HG02610 (cell line): ENCODE measurements around the gene PRKACA.

Experiments
- ATAC-seq: cut with Tn5 transposase; IDR thresholded peaks from one replicate; pipeline ENCODE4 v1.9.1; 2021; ENCODE audit warnings: mild to moderate bottlenecking, moderate library complexity; ENCODE audit not compliant: unreplicated experiment

The PRKACA gene

DNA sequence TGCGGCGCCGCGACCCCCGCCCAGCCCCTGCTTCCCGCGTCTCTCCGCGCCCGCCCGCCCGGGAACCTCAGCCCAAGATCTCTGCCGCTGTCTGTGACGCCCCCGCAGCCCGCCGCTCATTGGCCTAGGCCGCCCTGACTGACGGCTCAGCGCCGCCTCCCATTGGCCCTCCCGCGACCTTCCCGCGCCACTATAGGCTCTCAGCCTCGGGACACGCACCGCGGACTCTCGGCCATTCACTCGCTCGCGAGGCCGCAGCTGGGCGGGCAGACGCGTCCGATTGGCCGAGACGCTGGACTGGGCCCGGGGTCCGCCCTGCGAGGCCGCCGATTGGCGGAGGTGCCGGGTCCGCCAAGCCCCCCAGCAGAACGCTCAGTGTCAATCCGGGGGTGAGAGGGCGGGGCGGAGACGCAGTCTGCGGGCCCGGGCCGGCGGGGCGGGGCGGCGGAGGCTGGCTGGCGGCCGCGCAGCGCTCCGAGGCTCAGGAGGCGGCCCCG, at the start of gene PRKACA:
Gene PRKACA, minus strand, starts transcription at position 95 of the 497 bp plus-strand sequence. CDS start 215 bp downstream, outside the sequence.
- ATAC-seq: peak; percentile 92

DNA sequence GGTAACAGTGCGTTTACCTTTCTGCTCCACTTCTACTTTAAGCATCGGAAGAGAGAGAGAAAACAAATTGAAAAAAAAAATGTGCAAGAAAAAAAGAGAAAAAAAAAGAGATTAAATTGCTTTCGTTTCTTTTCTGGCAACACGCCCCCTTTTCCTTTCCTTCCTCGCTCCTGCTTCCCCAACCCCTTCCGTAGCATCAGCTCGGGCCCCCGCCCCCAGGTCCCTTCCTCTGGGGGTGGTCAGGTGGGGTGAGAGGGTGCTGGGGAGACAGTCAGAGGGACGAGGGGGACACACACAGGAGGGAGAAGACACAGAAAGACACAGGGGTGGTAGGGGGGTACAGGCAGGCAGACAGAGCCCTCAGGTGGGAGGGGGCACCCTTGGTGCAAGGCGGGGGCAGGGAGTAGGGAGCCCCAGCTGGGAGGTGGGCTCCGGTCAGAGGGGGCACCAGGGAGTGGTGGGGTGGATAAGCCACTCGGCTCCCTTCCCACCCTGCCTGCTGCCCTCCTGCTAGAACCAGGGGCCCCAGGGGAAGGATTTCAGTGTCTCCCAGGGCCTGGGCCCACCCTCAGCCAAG, 49.5 kb upstream of the PRKACA start:
- ATAC-seq: no peak

DNA sequence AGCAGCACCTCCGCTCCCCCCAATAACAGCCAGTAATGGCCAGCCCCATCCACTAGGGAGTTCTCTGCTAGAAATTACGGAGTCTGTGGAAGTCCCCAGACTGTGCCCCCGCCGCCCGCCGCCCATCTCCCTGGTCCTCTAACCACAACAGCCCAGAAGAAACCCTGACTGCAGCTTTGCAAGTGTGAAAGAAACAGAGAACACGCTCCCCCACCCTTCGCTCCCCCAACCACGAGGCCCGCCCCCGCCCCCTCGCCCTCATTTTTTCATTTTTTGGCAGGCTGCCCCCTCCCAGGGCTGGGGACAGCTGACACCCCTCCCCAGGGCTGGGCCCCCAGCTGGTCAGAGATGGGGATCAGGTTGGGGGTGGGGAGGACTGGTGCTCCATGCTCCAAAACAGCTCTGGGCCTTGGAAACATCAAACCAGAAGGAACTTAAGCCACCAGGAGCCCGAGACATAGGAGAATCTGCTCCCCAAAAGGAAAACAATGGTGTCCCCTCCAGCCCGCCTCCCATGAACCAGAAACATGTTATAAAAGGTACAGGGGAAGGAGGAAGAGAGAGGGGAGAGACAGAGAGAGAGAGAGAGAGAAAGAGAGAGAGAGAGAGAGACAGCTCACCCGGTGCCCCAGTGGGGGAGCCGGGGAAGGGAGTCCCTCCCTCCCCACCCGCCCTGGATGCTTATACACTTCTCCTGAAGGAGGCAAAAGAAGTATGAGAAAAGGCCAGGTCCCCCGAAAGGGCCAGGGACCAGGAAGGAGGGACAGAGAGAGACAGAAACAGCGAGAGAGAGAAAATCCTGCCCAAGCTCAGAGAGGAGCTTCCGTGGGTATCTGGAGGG, 48.6 kb upstream of the PRKACA start:
- no peak for ATAC-seq

DNA sequence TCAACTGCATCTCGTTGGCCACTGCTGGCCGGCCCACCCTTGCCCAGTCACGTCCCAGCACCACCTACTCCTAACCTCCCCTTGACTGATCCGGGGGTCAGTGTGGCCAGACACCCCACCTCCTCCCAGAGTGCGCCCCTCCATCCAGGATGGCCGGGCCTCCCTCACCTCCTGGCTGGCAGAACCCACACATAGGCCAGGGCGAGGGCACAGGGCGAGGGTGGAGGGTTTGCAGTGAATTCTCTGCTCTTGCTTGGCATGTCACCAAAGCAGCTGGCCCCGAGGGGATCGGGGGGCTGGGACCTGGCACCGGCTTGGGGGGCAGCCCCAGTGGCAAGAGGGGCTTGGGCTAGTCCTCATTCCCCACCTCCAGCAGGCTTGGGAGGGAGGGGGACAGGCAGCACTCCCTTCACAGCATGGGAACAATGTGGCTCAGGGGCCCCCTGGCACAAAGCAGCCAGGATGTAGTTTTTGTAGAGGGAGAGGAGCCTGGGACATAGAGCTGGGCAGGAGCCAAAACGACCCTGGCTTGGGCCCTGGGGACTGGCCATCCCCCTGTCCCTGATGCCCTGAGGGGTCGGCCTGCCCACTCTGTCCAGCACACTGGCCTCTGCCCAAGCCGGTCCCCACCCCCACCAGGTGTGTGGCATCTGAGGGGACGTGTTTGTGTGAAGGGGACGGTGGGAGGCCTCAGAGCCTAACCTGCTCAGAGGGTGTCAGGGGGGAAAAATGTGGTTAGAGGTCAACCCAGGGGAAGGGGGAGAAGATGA, 47.3 kb upstream of the PRKACA start:
- no peak for ATAC-seq

DNA sequence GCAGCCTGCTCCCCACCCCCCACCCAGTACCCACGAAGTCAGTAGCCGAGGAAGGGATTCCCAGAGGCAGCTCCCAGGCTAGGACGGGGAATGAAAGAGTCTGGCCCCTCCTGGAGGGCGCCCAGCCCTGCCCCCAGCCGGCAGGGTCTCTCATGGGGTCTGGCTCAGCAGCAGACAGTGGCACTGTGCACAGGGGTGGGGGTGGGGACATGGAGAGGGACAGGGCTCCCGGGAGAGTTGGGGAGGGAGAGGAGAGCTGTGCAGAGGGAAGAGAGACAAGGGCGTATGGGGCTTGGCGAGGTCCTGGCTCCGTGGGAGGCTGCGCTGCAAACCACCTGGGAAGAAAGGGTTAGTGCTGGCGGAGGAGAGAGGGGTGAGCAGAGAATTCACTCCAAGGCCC, 46.5 kb upstream of the PRKACA start:
- ATAC-seq: no peak

DNA sequence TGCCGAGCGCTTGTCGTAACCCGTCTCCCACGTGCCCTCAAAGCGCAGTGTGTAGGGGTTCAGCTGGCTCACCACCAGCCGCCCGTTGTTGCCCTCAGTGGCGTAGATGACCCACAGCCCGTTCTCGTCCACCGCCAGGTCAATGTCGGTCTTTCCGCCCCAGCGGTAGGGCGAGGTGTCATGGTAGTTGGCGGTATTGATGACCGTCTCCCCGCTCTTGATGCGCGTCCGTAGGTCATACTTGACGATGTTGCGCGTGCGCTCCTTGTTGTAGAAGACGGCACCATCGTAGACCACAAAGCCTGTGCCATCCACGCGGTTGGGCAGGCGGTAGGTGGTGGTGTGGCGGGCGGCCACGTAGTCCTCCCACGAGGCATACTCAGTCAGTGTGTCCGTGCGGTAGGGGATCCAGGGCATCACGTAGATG, 45.3 kb upstream of the PRKACA start:
- ATAC-seq: no peak

DNA sequence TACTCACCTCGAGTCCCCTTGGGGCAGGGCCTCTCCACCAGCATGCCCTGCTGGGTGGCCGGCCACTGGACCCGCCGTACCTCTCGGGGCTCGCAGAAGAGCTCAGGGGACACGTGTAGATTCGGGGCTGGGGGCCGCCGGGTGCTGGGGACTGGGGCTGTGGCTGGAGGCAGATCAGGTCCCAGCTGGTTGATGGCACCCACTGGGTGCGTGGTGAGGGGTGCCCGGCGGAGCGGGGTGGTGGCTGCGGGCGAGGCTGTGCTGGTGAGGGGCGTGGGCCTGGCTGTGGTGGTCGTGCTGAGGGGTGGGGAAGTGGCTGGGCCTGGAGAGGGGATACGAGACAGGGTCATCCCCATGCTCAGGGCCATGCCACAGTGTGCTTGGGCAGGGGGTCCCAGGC, 43.7 kb upstream of the PRKACA start:
- ATAC-seq: no peak

DNA sequence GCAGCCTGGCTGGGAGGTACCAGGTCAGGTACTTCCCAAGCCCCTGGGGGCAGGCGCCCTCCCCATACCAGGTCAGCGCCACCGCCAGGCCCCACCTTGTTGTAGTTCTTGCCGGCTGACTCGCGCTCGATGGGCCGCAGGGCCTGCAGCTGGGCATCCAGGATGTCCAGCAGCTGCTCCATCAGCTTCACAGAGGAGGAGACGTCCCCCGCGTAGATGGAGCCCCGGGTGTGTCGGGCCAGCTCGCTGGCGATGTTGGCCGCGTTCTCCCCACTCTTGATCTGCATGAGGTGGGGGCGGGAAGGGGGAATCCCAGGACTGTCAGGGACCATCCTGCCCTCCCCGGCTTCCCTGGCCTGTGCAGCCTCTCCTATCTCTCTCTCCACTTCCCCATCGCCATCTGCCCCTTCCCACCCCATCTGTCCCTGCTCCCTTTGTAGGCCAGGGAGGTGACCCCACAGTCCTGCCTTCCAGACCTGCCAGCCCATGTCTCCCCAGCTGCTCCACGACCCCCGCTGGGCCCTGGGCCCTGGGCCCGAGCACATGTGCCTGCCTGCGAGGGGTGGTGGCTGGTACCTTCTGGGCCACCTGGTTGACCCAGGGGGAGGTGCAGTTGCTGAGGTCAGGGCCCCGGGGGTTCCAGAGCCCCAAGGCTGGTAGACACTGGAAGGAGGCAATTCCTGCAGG, 42.6 kb upstream of the PRKACA start:
- ATAC-seq: no peak

DNA sequence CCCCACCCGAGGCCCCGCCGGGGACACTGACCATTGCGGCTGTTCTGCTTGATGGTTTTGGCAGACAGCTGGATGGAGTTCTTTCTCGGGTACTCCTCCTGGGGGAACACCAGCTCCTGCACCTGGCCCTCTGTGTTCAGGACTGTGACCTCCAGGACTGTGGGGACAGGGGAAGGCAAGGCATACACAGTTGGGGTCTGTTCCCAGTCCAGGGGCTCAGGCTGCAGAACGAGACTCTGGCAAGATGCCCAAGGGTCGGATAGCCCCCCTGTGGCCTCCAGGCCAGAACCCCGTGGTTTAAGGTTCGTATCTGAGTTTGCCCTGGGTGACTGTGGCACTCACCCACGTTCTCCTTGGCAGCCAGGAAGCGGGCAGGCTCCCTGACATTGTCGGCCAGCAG, 41.5 kb upstream of the PRKACA start:
- no peak for ATAC-seq

DNA sequence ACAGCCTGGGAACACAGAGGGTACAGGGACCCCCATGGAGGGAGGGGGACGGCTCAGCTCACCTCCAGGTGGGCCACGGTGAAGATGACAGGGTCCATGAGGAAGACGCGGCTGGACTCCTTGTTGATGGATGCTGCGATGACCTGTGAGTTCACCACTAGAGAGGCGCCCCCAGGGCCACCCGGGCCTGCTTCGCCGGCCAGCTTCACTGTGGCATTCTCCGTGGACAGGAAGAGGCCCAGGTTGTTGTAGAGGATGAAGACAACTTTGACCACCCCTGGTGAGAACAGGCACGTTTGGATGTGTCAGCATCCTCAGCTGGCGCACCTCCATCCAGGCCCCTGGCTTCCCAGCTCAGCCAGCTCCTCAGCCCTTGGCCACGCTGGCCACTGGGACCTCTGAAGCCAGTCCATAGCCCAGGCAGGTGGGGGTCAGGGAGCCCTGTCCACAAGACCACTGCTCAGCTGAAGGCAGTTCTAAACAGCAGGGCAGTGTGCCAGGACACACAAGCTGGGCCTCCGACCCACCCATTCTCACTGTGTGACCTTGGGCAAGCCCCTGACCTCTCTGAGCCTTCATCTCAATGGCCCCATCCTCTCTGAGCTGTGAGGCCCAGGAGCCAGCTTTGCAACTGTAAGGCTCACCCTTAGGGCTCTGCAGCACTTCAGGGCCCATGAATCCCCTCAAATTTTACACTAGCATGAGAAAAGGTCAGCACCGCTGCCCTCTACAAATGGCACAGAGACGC, 40.9 kb upstream of the PRKACA start:
- ATAC-seq: no peak

DNA sequence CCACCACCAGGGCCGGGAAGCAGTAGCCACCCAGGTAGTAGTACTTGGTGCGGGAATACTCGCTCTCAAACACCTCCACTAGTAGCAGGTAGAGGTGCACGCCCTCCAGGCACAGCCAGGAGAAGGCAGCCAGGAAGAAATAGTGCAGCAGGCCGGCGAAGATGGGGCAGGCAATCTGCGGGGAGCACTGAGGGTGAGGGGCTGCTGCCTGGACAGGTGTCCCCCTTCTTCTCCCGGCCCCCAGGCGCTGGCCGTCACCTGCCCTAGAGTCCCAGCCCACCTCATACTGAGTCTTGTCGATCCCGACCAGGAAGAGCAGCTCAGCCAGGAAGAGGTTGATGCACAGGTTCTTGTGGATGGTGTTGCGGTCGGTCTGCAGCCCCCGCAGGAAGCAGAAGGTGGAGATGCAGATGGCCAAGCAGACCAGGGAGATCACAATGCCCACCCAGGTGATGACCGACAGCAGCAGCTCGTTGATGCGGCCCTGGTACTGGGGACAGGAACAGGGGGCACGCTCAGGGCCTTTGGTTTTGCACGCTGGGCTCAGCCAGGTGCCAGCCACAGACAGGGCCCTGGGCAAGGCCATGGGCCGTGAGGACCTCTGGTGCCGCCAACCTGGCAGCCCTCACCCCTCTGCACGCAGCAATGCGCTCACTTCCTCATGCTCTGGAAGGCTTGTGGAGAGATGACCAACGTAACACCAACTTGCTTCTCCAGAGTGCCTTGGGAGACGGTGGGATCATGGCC, 39.6 kb upstream of the PRKACA start:
- ATAC-seq: no peak

DNA sequence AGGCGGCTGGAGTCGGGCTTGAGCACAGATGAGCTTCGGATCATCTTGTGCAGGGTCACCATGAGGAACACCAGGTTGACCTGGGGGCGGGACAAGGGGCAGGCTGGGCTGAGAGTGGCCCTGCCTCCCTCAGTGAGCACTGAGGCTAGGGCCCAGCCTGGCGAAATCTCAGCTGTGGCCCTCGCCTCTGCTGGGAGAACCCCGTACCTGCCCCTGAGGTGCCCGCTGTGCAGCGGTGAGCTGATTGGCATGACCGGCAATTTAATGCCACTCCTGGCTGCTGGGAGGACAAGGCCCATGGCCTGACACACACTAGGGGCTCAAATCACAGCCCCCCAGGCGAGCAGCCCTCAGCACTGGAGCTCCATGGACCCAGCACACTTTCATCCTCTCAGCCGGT, 38.6 kb upstream of the PRKACA start:
- no peak for ATAC-seq

DNA sequence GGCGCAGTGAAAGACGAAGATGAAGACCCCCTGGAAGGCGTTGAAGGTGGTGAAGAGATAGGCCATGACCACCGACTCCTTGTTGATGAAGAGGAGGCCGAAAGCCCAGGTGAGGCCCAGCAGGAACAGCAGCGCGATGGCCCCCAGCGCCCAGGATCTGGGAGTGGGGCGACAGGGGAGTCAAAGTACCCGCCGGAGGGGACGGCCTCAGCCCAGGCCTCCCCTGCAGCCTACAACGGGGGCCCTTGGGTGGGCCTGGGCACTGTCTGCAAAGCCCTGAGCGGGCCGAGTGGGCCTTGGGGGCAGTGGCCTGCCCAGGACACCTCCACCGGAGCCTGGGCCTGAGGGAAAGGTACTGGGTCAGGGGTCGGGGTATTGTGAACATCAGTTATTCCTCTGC, 37.8 kb upstream of the PRKACA start:
- no peak for ATAC-seq

DNA sequence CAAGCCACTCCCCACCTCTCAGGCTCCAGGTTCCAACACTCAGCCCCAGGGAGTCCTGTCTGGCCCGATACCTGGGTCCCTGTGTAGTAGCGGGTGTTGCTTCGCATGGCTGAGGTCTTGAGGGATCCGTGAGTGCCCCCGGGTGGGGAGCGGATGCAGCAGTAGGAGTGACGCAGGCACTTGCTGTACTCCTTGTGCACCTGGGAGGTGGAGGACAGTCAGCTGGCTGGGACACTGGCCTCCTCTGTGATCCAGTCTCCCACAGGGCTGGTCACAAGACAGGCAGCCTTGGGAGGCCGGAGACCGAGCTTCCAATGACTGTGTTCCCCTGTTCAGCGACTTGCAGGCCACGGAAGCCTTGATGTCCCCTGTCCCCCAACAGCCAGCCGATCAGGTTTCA, 35.2 kb upstream of the PRKACA start:
- no peak for ATAC-seq

DNA sequence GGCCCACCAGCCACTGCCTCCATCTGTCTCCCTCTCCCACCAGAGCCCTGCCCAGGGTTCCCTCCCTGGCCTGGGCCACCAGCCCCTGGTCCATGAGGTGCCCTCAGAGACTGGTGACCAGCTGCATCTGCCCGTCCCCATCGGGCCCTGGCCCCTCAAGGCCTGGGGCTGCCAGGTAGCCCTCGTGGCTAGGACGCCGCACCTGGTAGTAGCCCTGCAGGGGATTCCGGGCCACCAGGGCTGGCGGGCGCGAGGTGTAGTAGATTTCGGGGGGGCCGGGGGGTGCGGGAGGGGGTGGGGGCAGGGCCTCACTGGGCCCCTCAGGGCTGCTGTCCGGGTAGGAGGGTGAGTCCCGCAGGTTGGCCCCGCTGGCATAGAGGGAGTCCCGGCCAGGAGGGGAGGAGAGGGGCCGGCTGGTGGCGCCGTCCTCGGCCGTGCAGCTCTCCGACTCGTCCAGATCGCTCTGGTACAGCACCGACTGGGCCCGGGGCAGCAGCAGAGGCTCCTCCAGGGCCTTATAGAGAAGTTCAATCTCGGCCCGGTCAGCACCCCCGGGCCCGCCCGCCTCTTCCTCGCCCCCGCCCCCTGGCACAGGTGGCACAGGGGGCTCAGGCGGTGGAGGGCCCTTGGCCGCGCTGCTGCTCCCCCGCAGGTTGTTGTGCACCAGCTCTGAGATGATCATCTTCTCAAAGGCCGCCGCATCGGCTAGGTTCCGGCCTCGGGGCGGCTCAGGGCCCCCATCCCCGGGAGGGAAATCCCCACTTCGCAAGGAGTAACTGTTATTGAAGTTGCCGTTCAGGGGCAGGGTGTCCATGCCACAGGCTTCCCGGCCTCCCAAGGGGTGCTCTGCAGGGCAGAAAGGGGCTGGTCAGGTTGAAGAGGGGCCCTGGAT, 33.5 kb upstream of the PRKACA start:
- ATAC-seq: no peak

DNA sequence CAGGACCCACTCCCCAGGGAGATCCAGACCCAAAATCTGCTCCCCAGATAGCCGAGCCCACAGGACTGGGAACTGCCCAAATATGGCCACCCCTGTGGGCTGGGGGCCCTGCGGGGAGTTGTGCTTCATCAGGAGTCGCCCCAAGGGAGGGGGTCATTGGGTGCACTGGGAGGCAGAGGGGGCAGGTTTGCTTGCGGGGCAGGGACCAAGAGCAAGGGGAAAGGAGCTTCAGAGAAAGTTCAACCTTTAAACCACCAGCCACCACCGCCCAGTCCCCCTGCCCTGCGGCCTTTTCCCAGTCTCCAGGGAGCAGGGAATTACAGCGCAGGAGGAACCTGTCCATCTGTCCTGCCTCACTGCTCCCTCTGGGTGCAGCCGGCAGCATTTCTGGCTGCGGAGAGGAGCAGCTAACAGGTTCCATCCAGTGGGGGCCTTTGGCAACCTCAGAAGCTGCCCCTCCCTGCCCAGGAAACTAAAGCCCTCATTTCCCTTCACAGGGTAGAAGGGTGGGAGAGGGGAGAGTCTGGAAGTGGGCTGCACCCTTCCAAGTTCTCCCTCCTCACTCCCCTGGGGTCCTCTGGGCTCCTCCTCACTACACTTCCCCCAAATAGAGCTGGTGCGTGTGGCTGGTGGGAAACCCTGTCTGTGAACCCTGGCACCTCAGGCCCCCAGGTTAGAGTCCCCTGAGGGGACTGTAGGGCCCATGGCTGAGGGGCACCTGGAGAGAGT, 32.6 kb upstream of the PRKACA start:
- no peak for ATAC-seq

DNA sequence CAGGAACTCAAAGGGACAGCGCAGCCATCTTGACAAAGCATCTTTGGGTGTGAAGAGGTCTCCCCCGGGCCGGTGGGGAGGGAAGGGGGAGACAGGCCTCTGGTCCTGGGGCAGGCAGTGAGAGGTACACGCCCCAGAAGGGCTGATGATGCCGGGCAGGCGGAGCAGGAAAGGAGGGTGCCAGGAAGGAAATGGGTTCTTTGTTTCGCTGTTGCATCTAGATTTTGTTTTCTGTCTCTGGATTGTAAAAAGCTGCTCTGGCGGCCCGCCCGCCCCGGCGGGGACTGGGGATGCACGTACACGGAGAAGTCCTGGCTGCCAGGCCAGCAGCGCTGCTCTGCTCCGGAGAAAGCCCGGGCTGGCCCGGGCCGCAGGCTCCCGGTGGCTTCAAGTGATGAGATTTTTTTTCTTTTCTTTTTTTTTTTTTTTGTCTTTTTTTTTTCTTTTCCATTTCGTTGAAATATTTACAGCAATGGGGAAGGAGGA, 32.0 kb upstream of the PRKACA start:
- no peak for ATAC-seq
